Stimulated activated CD4-positive, alpha-beta T cell treated with anti-CD3 and anti-CD28 coated beads, Interleukin-4, amount 100 ng/mL, for 48 hours (primary cell): ENCODE measurements around the gene ABCC10.
"Not testable (repeated sequence)": the region's sequence is repeated elsewhere in the genome, so short reads cannot be mapped to it uniquely, and the experiment has no call there.

Source experiments
- DNase-seq, 2 donors: peaks; one replicate each; pipeline ENCODE4 v3.0.0-alpha.2; 2020; ENCODE audit warnings: low read depth in 2 of 2

The ABCC10 gene, protein sequence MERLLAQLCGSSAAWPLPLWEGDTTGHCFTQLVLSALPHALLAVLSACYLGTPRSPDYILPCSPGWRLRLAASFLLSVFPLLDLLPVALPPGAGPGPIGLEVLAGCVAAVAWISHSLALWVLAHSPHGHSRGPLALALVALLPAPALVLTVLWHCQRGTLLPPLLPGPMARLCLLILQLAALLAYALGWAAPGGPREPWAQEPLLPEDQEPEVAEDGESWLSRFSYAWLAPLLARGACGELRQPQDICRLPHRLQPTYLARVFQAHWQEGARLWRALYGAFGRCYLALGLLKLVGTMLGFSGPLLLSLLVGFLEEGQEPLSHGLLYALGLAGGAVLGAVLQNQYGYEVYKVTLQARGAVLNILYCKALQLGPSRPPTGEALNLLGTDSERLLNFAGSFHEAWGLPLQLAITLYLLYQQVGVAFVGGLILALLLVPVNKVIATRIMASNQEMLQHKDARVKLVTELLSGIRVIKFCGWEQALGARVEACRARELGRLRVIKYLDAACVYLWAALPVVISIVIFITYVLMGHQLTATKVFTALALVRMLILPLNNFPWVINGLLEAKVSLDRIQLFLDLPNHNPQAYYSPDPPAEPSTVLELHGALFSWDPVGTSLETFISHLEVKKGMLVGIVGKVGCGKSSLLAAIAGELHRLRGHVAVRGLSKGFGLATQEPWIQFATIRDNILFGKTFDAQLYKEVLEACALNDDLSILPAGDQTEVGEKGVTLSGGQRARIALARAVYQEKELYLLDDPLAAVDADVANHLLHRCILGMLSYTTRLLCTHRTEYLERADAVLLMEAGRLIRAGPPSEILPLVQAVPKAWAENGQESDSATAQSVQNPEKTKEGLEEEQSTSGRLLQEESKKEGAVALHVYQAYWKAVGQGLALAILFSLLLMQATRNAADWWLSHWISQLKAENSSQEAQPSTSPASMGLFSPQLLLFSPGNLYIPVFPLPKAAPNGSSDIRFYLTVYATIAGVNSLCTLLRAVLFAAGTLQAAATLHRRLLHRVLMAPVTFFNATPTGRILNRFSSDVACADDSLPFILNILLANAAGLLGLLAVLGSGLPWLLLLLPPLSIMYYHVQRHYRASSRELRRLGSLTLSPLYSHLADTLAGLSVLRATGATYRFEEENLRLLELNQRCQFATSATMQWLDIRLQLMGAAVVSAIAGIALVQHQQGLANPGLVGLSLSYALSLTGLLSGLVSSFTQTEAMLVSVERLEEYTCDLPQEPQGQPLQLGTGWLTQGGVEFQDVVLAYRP (N-terminal part only)

DNA sequence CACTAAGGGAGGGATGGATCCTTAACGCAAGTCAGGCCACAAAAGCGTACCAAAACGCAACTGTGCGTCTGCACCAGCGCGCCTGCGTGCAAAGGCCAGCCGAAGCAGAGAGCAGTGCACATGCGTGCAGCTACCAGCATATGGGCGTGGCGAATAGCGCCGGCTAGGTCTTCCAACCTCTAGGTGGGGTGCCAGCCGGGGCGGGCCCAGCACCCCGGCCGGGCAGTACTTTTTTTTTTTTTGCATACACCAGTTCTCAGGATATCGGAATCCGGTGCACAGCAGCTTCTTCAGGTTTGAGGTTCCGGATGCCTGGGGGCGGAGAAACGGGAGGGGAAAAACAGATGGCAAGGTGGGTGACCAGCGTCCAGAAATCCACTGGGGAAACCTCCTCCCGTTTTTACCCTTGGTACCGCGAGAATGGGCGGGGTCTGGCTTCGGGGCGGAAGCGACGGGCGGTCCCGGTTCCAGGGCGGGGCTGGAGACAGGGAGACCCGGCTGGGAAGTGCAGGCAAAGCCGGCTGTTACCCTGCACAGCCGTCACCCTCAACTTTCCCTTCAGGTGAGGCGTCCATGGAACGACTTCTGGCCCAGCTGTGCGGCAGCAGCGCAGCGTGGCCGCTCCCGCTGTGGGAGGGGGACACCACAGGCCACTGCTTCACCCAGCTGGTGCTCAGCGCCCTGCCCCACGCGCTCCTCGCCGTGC, at the start of gene ABCC10:
Gene ABCC10, plus strand, starts transcription at position 136 of the 706 bp plus-strand sequence. Its CDS starts 438 bp downstream, at position 574.
- DNase-seq: peak; percentile 91 to 94

DNA sequence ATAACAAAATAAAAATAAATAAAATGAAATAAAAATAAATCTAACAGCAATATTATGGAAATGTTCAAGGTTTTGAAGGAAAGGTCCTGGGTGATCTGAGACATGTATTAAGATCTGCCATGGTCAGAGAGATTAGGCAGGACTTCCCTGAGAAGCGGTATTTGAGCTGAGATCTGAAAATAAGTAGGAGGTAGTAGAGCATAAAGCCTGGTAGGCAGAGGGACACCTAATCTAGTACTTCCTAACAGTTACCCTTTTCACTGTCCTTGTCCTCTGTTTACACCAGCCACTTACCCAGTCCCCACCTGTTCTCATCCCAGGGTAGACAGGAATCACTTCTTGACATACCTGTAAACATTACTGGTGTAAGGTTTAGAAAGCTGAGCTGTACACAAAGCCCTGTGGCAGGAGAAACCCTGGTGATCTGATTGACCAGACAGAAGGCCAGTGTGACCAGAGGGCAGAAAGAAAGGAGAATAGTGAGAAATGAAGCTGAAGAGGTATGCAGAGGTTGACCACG, 49.6 kb upstream of the ABCC10 start:
- DNase-seq: no peak

DNA sequence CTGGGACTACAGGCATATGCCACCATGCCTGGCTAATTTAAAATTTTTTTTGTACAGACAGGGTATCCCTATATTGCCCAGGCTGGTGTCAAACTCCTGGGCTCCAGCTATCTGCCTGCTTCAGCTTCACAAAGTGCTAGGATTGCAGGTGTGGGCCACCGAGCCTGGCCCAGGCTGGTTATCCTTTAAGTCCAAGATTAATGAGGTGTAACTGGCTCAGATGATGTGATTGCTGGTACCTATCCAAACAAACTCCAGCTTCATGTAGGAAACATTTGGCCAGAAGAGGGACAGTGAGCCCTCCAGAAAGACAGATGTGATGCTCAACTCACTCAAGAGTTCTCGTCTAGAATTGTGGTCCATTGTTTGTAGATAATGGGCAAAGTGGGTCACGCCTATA, 48.7 kb upstream of the ABCC10 start:
- no peak for DNase-seq

DNA sequence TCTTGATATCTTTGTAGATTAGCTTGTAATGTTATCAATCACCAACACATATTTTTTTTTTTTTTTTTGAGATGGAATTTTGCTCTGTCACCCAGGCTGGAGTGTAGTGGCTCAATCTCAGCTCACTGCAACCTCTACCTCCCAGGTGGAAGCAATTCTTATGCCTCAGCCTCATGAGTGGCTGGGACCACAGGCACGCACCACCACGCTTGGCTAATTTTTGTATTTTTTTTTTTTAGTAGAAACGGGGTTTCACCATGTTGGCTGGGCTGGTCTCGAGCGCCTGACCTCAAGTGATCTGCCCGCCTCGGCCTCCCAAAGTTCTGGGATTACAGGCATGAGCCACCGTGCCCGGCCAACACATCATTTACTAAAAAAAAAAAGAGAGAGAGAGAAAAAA, 46.5 kb upstream of the ABCC10 start:
- not testable (repeated sequence) for DNase-seq

DNA sequence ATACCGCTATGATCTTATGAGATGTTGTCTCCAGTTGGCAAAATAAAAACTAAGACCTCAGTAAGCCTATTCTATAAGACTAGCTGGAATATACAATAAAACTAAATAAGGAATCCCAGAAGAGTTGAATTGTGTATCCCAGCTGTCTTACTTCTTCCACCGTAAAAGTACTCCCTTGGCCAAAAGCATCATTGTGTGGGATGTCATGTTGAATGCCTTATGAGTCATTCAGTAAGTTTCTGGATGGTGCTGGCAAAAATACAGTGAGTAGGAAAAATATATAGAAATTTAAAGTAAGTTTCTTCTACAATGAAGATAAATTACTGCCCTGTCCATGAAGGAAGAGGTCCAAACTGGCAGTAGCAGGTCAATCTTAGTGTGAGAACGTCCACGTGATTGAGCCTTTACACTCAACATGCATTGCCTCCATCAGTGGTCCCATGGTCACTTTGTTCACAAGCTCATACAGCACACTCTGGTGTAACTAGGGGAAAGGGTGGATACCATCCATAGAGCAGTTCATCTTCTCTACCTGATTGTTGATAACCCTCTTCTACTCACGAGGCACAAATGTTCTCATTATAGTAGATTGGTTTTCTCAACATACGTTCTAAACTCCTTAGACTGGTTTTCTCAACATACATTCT, 44.2 kb upstream of the ABCC10 start:
- DNase-seq: no peak

DNA sequence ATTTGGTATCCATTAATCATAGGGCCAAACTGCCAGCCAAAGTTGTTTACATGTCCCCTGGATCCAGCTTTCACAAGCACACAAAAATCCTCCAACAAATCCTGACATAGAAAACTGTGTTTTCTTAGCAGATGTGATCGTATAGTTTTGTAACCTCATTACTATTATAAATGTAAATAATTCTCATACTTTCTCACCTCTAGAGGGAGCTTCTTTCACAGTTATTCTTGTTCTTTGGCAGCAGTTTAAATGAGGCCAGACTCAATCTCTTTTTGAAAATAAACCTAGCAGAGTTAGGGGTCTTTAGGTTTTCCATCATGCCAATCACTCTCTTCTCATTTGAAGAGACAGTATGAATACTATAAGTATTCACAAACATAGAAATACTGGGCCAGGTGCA, 40.8 kb upstream of the ABCC10 start:
- DNase-seq: no peak

DNA sequence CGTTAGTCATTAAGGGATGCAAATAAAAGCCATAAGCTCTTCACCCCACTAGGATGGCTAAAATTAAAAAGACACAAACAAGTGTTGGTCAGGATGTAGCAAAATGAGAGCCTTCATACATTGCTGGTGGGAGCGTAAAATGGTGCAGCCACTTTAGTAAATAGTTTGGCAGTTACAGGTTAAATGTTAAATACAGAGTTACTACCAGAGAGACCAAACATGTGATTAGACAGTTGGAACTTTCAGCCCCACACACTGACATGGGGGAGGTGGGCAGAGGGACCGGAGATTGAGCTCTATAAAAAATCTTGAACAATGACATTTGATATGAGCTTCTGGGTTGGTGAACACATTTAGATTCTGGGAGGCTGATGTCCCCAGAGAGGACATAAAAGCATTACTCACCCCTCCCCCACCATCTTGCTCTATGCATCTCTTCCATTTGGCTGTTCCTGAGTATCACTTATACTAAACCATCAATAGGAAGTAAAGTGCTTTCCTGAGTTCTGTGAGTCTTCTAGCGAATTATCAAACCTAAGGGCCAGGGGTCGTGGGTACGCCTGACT, 37.5 kb upstream of the ABCC10 start:
- DNase-seq: no peak

DNA sequence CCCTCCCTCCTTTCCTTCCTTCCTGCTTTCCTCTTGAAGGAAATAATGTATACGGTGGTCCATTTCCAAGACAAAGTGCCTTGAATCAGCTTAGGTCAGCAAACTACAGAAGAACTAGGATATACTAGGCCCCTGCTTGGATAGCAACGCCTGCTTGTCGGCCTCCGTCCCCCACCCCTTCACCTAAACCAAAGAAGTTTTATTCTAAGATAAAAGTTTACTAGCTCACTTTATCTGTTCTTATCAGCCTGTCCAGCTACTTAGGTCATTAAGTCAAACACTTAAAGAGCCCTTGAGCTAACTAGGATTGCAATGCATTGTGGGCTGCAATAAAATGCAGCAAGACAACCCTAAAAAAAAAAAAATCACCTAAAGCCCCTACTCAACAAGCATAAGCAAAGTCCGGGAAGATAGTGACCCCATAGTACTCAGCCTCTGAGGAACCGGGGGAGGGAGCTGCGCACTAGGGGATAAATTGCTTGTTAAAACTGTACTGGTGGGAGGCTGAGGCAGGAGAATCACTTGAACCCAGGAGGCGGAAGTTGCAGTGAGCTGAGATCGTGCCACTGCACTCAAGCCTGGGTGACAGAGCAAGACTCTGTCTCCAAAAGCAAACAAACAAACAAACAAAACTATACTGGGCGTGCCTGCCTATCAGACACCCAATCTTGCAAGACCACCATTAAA, 36.4 kb upstream of the ABCC10 start:
- DNase-seq: not testable (repeated sequence)

DNA sequence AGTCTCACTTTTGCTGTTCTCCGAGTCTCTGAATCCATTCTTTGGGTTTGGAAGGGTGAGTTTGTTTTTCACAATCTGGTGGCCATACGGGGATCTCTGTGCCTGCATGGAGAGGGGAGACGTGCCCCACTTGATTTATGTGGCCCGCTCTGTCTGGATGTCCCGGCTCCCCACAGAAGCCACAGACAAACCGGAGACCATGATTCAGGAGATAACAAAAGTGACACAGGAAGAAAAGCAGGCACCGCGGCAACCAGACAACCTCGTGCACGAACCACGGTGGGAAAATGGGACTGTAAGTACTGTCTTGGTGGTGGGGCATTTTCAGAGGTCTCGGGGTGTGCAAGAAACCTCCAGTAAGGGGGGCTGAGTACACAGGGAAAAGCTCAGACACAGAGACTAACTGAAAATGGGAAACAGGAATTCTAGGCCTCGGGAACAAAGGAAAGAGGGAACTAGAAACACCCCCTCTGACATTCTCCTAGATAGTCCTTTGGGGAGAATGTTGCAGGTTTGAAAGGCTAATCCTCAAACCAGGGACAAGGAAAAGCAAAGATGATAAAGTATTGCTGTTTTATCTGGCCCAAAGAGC, 35.8 kb upstream of the ABCC10 start:
- peak in 1 of 2 donors; percentile 18 for DNase-seq

DNA sequence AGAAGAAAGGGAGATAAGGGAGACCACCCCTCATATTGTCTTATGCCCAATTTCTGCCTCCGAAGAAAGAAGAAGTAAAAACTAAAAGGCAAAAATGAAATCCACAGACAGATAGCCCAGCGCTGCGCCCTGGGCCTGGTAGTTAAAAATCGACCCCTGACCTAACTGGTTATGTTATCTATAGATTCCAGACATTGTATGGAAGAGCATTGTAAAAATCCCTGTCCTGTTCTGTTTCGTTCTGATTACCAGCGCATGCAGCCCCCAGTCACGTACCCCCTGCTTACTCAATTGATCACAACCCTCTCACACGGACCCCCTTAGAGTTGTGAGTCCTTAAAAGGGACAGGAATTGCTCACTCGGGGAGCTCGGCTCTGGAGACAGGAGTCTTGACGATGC, 34.2 kb upstream of the ABCC10 start:
- DNase-seq: not testable (repeated sequence)

DNA sequence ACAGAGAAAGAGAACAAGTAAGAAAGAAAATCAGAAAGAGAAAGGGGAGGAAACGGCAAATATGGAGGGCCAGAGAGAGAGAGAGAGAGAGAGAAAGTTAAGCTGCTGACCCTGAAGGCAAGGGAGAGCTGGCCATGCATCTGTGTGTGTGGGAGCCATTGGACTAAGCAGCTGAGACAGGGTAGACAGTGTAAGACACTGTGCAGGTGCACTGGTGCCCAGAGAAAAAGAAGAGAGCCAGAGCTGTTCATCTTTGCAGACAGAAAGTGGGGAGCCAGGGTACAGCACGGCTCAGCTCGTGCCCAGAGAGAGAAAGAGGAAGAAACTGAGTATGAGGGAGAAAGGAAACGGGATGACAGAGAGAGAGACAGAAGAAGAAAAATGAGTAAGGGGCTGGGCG, 33.7 kb upstream of the ABCC10 start:
- no peak for DNase-seq

DNA sequence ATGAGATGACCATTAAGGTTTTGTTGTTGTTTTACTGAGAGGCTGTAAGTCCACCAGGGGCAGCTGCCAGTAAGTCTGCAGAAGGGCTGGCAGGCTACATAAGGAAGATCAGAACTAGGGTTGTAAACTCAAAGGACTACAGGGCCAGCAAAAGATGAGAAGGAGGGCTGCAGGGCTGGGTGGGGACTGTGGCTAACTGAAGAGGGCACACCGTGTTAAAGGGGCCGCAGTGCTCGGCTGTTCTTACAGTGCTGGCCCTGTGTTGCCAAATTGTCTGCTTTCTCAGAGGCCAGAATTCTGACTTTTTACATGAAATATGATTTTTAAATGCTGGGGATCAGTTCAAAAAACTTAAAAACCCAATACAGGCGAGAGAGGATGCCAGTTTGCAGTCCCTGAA, 32.4 kb upstream of the ABCC10 start:
- DNase-seq: no peak

DNA sequence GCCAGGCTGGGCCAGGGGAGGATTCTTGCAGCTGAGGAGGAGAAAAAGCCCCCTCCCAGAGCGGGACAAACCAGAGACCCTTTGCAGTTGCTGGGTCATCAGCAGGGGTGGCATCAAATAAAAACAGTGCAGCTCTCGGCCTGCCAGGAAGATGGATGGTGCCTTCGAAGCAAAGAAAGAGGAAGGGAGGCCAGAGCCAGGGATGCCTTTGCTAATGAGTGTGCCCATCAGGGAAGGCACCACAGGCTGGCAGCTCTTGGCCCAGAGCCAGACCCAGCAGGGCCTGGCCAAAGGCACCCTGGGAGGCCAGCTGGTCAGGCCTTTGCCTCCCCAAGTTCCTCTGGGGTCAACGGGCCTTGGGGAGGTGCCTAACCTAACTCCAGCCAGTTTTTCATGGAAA, 31.6 kb upstream of the ABCC10 start:
- DNase-seq: no peak

DNA sequence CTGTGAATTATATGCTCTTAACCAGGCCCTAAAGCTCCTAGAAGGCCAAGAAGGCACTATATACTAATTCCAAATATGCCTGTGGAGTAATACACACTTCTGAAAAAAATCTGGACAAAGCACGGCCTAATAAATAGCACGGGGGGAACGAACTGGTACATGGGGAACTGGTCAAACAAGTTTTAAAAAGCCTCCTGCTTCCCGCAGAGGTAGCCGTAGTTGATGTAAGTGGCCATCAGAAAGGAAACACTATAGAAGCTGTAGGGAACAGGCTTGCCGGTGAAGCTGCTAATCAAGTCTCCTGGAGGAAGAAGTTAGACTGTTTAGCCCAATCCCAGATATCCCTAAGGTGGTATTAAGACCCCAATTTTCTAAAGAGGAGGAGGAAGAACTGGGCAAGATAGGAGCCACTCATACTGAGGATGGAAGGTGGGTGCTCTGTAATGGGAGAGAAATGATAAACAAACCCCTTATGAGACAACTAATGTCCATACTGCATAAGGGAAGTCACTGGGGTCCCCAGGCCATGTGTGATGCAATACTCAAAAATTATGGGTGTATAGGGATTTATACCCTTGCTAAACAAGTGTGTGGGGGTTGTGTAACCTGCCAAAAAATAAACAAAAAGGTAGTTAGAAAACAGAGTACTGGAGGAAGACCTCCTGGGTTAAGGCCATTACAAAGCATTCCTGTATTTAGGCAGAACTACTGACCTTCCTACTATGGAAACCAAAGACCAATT, 30.8 kb upstream of the ABCC10 start:
- DNase-seq: no peak

DNA sequence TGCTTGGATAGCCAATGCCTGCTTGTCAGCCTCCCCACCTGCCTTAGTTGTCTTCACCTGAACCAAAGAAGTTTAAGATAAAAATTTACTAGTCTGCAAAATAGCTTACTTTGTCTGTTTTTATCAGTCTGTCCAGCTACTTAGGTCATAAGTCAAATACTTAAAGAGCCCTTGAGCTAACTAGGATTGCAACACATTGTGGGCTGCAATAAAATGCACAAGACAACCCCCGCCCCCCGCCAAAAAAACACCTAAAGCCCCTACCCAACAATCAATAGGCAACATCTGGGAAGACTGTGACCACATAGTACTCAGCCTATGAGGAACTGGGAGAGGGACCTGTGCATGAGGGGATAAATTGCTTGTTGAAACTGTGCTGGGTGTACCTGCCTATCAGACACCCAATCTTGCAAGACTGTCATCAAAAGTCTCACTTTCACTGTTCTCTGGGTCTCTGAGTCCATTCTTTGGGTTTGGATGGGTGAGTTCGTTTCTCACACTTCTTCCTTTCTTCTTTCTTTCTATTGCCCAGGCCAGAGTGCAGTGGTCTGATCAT, 27.3 kb upstream of the ABCC10 start:
- DNase-seq: no peak

DNA sequence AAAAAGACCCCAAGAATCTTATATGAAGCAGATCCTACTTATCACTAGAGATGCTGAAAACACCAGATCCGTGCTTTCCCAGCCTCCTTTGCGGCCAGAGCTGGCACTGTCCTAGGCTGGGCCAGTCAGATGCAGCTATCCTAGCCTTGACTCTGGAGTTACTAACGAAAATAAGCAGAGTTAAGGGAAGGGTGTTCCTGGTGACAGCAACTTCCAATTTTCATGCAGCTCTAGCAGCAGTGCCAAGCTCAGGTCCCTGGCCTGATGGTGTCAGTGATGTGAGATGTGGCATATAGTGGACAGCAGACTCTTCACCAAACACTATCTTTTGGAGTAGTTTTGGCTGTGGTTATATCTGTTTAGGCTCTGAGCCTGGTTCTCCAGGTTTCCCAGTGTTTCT, 25.6 kb upstream of the ABCC10 start:
- DNase-seq: no peak

DNA sequence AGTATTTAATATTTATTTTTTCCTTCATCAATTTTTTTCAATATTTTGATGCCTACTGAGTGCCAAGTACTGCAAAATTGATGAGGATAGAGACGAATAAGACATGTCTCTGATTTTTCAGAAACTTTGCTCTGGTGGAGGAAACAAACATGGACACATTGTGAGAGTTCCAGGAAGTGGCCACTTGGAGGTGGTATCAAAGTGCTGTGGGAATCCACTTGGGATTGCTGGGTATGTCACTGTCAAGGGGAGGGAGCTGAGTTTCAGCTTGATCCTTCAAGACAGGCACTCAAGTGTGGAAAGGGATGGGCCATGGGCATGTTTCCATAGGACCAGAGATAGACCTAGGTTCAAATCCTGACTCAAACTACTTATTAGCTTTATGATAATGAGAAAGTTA, 24.5 kb upstream of the ABCC10 start:
- no peak for DNase-seq

DNA sequence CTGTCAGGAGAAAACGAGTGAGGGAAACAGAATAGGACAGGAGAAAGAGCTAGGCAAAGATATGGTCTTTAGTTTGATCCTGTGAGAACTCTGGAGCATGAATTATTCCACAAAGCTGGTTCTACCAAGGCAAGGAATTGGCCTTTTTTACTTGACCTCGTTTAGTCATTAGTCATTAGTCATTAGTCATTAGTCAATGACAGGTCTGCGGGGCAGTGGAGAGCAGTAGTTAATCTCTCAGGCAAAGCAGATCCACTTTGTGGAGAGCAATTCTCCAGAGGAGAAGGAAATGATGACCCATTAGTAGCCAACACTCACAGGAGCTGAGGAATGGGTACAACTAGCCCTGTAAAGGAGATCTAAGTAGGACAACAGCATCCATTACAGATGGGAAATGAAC, 22.0 kb upstream of the ABCC10 start:
- no peak for DNase-seq
